ENCODE results near the gene NUDT4B.
"Not testable (repeated sequence)": the region's sequence is repeated elsewhere in the genome, so short reads cannot be mapped to it uniquely, and the experiment has no call there.

Gene NUDT4B

DNA sequence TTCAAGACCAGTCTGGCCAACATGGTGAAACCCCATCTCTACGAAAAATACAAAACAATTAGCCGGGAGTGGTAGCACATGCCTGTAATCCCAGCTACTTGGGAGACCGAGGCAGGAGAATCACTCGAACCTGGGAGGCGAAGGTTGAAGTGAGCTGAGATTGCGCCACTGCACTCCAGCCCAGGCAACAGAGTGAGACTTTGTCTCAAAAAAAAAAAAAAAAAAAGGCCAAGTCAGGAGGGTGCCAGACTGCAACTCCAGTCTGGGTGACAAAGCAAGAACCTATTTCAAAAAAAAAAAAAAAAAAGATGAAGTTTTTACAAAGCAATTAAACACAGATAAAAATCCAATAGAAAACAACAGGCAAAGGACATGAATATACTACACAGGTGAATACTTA lies 9.9 kb upstream of the NUDT4B start:
- not testable (repeated sequence) for DNase-seq (ENCODE audit: low read depth in 2 of 2)

DNA sequence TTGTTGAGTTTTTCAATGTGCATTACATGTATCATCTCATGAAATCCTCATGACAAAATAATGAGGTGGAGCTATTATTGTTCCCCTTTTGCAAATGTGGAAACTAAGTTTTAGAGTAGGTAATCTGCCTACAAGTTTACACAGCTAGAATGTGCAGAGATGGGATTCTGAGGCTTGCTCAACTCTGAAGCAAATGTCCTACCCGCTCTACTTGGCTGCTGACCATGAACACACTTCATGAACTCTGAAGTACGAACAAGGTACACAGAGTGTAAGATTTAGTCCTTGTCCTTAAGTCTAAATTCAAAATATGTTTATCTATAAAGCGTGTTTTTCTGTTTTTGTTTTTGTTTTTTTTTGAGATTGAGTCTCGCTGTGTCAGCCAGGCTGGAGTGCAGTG lies 5.4 kb upstream of the NUDT4B start:
- not testable (repeated sequence) for DNase-seq (ENCODE audit: low read depth in 2 of 2)

DNA sequence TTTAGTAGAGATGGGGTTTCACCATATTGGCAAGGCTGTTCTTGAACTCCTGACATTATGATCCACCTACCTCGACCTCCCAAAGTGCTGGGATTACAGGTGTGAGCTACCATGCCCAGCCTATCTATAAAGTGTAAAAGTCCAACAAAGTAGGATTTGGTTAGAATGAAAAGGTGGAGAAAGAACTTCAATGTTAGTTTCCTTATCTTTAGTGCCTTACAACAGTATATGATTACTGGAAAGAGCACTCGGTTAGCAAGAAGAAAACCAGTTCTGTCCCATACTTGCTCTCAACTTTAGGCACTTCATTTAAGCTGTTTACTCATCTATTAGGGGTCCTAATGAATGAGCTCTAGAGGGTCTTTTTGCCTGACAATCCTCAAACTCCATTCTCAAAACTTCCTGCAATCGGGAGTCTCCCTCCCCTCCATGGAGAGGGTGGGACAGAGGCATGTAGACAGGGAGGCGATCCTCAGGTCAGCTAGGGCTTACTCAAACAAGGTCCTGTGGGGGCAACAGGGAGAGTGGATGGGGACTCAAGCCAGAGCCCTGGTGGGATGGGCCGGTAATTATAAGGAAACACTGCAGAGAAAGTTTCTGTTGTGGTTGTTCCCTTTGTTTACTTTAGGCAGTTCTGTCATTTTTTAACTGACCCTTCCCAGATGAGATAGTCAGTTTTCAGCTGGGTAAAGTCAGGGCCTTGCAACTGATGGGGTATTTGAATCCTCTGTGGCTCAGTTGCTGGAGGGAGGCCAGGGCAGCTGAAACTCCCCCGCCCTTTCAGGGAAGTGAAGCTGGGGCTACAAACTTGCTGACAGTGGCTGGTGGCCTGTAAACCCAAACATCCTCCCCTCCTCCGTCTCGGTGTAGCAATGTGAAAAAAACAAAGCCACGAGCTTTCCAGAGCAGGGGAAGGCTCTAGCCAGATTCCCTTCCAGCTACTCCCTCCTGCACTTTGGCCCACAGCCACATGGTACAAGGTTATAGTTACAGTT lies 4.6 kb upstream of the NUDT4B start:
- DNase-seq (ENCODE audit: low read depth in 2 of 2): not testable (repeated sequence)

DNA sequence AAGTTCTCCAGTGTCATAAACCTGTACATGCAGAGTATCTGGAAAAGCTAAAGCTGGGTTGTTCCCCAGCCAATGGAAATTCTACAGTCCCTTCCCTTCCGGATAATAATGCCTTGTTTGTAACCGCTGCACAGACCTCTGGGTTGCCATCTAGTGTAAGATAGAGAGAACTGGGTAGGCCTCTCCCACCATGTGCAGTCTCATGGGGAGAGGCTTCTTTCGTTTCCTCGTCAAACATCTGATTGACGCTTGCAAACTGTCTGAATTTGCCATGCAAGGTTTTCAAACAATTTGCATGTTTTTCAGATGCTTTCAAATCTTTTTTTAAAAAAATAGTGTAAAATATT lies 734 bp downstream of the NUDT4B start:
- DNase-seq (ENCODE audit: low read depth in 2 of 2): not testable (repeated sequence)

DNA sequence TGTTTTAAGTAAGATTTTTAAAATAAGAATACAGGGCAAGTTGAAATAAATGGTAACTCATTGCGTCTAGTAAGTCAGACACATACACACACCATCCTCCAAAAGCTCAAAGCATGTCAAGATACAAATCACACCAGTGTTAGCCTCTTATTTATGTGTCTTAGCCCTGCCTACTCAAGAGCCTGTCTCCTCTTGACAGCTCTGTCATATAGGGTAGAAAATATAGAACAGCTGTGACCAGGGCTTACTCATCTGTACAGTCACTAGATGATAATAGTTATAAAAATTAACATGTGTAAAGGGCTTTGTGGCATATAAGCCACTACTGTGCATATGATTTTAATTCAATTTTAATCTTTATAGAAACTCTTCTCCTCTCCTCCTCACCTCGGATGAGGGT lies 7.7 kb downstream of the NUDT4B start:
- DNase-seq (ENCODE audit: low read depth in 2 of 2): not testable (repeated sequence)

DNA sequence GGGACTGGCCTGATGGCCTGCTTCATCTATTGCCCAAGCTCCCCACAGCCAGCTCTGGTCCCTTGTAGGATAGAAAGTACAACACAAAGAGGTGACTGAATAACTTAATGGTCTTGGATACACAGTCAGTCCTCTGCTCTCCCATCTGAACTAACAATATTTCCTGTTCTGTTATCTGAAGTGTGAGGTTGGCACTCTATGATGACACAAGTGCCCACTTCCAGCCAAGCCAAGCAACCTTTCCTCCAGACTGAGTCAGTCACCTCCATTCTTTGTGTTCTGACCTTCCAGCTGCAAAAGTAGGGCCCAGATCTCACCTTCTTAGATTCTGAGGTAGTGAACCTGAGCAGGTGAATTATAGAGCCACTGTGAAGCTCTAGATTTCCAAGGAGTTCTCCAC lies 8.9 kb downstream of the NUDT4B start:
- not testable (repeated sequence) for DNase-seq (ENCODE audit: low read depth in 2 of 2)

DNA sequence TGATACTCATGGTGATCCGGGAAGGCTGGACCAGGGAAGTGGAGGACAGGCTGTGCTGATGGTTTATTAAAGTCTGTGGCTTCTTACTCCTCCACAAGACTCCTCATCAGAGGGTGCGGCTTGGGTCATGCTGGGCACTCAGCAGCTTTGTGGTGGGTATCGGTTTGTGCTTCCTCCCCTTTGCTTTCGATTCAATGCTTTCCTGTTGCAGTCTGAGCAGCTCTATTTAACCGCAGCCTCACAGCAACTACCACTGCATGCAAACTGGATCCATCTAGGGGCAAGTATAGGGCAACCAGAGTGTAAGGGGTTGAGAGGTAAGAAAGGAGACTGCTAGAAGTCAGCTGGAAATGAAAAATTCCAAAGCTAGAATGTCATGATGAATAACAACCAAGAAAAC lies 9.8 kb downstream of the NUDT4B start:
- not testable (repeated sequence) for DNase-seq (ENCODE audit: low read depth in 2 of 2)

DNA sequence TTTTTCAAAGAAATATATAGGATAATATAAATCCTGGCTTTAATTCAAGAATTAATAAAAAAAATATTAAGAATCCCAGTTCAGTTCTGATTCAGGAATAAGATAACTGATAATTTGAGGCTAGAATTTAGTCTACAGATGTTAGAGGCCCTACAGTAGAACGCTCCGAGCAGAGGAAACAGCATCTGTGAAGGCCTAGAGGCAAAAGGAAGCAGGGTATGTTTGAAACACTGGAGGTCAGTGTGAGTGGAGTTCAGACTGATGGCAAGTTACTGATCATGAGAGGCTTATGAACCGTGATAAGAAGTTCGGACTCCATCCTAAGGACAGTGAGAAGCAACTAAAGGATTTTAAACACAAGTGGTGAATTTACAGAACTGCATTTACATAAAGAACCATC lies 10.4 kb downstream of the NUDT4B start:
- DNase-seq (ENCODE audit: low read depth in 2 of 2): not testable (repeated sequence)

DNA sequence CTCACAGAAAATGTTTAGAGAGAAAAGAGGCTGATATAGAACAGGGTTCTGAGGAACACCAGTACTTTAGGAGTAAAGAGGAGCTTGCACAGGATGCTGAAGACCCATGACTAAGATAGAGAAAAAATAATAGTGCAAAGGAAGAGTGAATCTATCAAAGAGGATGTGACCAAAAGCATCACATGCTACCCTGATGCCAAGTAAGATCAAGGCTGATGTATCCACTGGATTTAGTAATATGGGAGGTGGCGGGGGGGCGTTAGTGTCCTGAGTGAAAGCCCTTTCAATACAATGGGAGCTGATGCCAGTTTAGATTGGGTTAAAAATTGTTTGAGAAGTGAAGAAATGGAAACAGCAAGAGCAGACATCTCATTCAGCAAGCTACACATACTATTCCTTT lies 11.2 kb downstream of the NUDT4B start:
- not testable (repeated sequence) for DNase-seq (ENCODE audit: low read depth in 2 of 2)

DNA sequence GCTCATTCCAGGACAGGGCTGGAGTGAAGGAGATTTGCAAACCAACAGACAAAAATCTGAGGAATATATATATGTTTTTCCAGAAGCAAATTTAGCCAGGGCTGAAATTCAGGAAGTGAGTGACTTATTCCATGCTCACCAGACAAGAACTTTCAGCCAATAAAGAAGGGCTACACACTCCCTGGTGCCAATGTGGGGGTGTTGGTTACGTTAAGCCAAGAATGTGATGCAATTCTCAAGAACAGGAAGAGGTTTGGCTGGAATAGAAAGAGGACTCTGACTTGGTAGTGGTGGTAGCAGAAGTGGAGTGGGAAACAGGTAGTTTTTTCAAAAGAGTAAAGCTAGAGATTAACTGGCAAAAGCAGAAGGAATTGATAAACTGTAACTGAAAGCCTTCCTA lies 11.6 kb downstream of the NUDT4B start:
- not testable (repeated sequence) for DNase-seq (ENCODE audit: low read depth in 2 of 2)

DNA sequence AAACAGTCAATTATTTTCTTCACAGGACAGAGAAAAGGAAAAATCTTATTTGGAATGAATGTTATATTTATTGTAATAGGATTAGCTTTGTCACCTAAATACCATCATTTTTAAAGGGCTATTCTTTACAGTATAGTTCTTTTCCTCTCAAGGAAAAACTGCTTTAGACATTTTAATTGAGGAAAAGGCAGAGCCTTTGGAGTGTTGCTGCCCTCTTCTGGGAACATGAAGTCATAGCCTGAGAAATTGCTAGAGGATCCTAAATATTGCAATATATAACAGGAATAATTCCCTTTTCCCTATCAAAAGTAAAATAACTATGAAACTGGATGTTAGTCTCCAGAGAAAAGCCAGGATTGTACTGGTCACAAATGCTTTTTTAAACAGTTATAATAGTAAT lies 12.8 kb downstream of the NUDT4B start:
- not testable (repeated sequence) for DNase-seq (ENCODE audit: low read depth in 2 of 2)

DNA sequence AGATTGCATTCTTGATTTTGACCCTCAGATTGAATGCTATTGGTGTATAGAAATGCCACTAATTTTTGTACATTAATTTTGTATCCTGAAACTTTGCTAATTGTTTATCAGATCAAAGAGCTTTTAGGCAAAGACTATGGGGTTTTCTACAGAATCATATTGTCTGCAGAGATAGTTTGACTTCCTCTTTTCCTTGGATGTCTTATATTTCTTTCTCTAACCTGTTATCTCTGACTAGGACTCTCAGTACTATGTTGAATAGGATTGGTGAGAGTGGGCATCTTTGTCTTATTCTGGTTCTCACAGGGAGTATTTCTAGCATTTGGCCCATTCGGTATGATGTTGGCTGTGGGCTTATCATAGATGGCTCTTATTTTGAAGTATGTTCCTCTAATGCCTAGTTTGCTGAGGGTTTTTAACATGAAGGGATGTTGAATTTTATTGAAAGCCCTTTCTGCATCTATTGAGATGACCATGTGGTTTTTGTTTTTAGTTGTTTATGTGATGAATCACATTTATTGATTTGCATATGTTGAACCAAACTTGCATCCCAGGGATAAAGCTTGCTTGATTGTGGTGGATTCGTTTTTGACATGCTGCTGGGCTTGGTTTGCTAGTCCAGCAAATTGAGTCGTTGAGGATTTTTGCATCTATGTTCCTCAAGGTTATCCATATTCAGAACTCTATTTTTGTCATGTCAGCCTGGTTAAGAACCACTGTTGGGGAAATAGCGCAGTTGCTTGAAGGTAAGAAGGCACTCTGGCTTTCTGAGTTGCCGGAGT lies 16.9 kb downstream of the NUDT4B start:
- not testable (repeated sequence) for DNase-seq (ENCODE audit: low read depth in 2 of 2)

DNA sequence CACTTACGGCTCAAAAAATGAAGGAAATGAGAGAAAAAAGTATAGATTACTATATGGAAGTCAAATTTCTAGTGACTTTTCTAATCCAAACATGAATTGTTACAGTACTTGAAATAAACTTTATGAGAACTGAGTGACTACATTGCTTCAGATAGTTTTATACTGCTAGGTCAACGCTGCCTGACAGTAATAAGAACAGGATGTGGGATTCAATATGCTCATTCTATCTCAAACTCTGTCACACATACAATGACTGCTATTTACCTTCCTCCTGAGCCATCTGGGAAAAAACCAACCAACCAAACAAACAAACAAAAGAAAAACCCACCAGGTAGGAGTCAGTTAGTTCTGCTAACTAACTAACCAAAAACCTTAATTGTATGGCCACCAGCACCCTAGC lies 20.0 kb downstream of the NUDT4B start:
- not testable (repeated sequence) for DNase-seq (ENCODE audit: low read depth in 2 of 2)

DNA sequence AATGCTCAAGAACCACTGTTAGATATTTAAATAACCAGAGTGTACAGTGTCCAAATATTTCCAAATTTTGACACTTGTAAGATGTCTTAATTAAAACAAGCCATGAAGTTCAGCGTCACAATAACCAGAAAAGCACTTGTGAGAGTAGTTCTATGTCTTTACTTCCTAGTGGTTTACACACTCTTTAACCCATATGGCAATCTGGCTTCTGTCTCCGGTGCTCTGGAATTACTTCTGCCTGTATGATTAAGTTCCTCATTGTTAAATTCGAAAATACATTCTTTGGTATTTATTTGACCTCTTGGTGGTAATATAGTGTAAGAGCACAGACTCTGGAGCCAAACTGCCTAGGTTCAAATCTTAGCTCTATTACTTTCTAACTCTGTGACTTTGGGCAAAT lies 20.9 kb downstream of the NUDT4B start:
- not testable (repeated sequence) for DNase-seq (ENCODE audit: low read depth in 2 of 2)

DNA sequence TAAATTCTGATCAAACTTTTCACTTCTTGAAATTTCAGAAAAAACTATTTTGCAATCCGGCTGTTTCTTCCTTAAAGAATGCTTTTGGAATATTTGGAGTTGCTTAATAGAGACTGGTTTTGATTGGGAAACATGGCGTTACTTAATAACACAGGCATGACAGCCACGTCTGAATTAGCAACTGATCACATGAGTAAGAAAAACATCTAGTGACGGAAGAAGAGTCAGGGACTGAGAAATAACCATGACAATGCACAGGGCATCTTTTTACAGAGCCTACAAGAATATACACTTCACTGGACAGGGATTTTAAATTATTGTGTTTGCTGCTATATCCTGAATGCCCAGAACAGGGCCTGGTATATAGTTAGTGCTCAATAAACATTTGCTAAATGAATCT lies 25.1 kb downstream of the NUDT4B start:
- DNase-seq (ENCODE audit: low read depth in 2 of 2): not testable (repeated sequence)

DNA sequence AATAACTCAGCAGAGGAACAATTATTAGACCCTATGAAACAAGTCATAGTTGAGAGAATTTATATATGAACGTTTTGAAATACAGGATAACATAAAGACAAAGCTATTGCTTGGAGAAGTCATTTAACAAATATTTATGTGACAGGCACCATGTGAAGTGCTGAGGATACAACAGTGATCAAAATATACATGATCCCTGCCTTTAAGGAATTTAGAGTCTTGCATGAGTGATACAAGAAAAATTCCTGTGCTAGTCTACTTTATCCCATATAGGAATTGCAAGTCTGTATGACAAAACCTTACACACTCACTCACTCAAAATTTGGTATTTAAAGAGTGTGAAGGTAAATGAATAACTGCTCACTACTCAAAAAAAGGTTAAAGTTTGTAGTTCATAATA lies 25.5 kb downstream of the NUDT4B start:
- DNase-seq (ENCODE audit: low read depth in 2 of 2): not testable (repeated sequence)

DNA sequence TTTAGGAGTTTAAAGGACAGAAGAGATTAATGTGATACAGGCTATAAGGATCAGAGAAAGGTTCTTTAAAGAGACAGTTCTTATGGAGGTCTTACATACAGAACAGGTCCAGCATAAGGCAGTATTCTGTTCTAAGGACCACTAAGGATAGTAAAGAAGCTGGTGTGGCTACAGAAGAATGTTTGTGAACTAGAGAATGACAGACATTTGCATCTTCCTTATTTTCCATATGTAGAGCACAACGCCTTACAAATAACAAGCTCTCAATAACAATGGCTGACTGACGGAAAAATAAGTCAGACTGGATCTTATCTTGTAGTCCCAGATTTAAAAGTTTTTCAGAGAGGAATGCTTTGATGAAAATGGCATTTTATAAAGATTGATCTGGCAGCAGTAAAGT lies 26.7 kb downstream of the NUDT4B start:
- not testable (repeated sequence) for DNase-seq (ENCODE audit: low read depth in 2 of 2)

DNA sequence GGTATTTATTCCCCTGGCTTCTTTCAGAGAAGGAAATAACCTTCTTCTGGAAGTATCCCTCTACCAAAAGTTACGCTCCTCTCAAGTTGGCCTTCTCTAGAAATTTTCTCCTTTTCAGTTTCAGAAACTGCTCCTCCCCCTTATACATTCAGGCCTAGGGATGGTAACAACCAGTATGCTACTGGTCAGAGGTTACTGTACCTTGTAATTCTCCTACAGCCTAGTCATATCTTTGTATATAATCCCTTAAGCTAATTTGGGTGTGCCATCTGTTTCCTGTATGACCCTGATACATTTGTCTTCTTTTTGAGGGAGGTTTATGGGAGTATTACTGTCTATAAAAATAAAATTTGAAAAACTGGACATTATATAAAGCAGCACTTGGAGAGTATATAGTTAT lies 29.1 kb downstream of the NUDT4B start:
- not testable (repeated sequence) for DNase-seq (ENCODE audit: low read depth in 2 of 2)

DNA sequence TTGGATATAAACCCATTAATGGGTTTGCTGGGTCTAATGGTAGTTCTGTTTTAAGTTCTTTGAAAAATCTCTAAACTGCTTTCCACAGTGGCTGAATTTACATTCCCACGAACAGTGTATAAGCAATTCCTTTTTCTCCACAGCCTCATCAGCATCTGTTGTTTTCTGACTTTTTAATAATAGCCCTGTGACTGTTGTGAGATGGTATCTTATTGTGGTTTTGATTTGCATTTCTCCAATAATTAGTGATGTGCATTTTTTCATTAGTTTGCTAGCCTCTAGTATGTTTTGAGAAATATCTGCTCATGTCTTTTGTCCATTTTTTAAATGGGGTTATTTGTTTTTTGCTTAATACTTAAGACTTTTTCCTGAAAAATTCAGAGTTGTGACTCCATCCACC lies 31.8 kb downstream of the NUDT4B start:
- DNase-seq (ENCODE audit: low read depth in 2 of 2): not testable (repeated sequence)

DNA sequence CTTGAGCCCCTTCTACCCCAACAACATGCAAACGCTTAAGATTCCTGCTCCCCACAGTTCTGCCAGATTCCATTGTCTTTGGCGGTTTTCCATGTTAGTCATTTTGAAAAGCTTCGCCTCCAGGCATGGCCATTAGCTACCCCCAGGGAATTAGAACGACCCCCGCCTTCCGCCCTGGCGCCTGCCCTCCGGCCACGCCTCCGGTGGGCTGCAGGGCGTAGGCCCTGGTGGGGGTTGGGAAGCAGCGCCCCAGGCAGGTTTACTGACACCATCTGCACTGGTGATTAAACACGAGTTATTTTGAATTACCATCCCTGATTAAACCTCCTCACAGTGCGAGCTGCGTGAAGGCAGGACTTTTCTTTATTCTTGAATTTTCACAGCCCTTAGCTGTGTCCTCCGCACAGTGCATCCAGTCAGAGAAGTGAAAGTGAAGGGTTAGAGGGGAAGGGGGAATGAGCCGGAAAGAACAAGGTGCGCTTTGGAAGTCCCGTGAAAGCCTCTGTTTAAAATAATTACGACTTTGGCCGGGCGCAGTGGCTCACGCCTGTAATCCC lies 43.0 kb downstream of the NUDT4B start:
- not testable (repeated sequence) for DNase-seq (ENCODE audit: low read depth in 2 of 2)

DNA sequence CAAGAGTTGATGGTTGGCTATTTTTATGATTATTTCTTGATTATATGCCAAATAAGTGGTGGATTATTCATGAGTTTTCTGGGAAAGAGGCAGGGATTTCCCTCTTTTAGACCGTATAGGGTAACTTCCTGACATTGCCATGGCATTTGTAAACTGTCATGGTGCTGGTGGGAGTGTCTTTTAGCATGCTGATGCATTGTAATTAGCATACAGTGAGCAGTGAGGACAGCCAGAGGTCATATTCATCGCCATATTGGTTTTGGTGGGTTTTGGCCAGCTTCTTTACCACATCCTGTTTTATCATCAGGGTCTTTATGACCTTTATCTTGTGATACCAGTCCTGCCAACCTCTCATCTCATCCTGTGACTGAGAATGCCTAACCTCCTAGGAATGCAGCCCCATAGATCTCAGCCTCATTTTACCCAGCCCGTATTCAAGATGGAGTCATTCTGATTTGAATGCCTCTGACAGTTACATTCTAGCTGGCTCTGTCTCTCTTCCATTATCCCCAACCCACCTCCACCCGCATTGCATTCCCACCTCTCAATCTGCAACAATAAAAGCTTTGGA lies 45.3 kb downstream of the NUDT4B start:
- not testable (repeated sequence) for DNase-seq (ENCODE audit: low read depth in 2 of 2)
